Astrocyte (in vitro differentiated cells and primary cell): ENCODE measurements around the gene SLC16A12. TPM values are rescaled to one million over a fixed set of nuclear protein-coding genes. Genes with fewer than 3 reads are reported as not detected.

ENCODE experiments used
- DNase-seq: peaks from one replicate; pipeline ENCODE4 v3.0.0-alpha.2; 2010; ENCODE audit warnings: low read depth
- FAIRE-seq: peaks from 2 replicates; lab custom pipeline; 2011; peaks lifted over from hg19 to GRCh38; lab: Jason Lieb, UNC
- H2AFZ ChIP-seq: 2 replicates; pipeline ENCODE4 v1.6.0; 2012; ENCODE audit warnings: low read depth, low read length, inconsistent platforms
- H3K27ac ChIP-seq: 2 replicates; pipeline ENCODE4 v1.5.1; 2011; ENCODE audit warnings: low read depth, low read length, inconsistent platforms
- H3K27me3 ChIP-seq: 2 replicates; pipeline ENCODE4 v1.6.0; 2011; ENCODE audit warnings: low read length, inconsistent platforms; ENCODE audit not compliant: insufficient read depth
- H3K36me3 ChIP-seq: 2 replicates; pipeline ENCODE4 v1.5.1; 2011; ENCODE audit warnings: low read length, inconsistent platforms; ENCODE audit not compliant: insufficient read depth
- H3K4me1 ChIP-seq: 2 replicates; pipeline ENCODE4 v1.5.1; 2011; ENCODE audit warnings: low read length, inconsistent platforms; ENCODE audit not compliant: insufficient read depth
- H3K4me2 ChIP-seq: 2 replicates; pipeline ENCODE4 v1.6.0; 2012; ENCODE audit warnings: low read length, inconsistent platforms
- H3K4me3 ChIP-seq: 2 replicates; pipeline ENCODE4 v1.5.1; 2011; ENCODE audit warnings: low read depth, mild to moderate bottlenecking, low read length, inconsistent platforms; ENCODE audit not compliant: insufficient read depth
- H3K79me2 ChIP-seq: 2 replicates; pipeline ENCODE4 v1.6.0; 2012; ENCODE audit warnings: mild to moderate bottlenecking, low read length, inconsistent platforms; ENCODE audit not compliant: insufficient read depth
- H3K9ac ChIP-seq: 2 replicates; pipeline ENCODE4 v1.6.0; 2012; ENCODE audit warnings: mild to moderate bottlenecking, low read length, inconsistent platforms
- H3K9me3 ChIP-seq: 2 replicates; pipeline ENCODE4 v1.5.1; 2012; ENCODE audit warnings: low read depth, mild to moderate bottlenecking, low read length, inconsistent platforms; ENCODE audit not compliant: insufficient read depth
- H4K20me1 ChIP-seq: 2 replicates; pipeline ENCODE4 v1.6.0; 2012; ENCODE audit warnings: low read length, inconsistent platforms; ENCODE audit not compliant: insufficient read depth
- H3K27ac Mint-ChIP-seq: one replicate; pipeline ENCODE4 v1.8.0; 2021; ENCODE audit warnings: mild to moderate bottlenecking, mixed read lengths; ENCODE audit not compliant: unreplicated experiment
- H3K27me3 Mint-ChIP-seq: one replicate; pipeline ENCODE4 v1.8.0; 2021; ENCODE audit warnings: low read depth, mixed read lengths; ENCODE audit not compliant: unreplicated experiment
- H3K36me3 Mint-ChIP-seq: one replicate; pipeline ENCODE4 v1.8.0; 2021; ENCODE audit warnings: low read depth, mixed read lengths; ENCODE audit not compliant: unreplicated experiment
- H3K4me1 Mint-ChIP-seq: one replicate; pipeline ENCODE4 v1.8.0; 2021; ENCODE audit warnings: low read depth, mixed read lengths; ENCODE audit not compliant: unreplicated experiment
- H3K4me3 Mint-ChIP-seq: one replicate; pipeline ENCODE4 v1.8.0; 2021; ENCODE audit warnings: mild to moderate bottlenecking, moderate library complexity, mixed read lengths; ENCODE audit not compliant: unreplicated experiment
- H3K9me3 Mint-ChIP-seq: one replicate; pipeline ENCODE4 v1.8.0; 2021; ENCODE audit warnings: mild to moderate bottlenecking, mixed read lengths; ENCODE audit not compliant: unreplicated experiment
- EZH2 ChIP-seq: IDR thresholded peaks from 2 replicates; pipeline ENCODE4 v1.6.1; 2012; ENCODE audit warnings: mild to moderate bottlenecking, low read length, inconsistent platforms; ENCODE audit not compliant: insufficient read depth
- total RNA-seq: library from RNA; stranded (reverse); gene quantifications from 2 replicates; pipeline ENCODE4 v1.2.1, GENCODE V29; 2021
- TF ChIP-seq, protein P1 (sequence below): IDR thresholded peaks from 2 replicates; pipeline ENCODE4 v1.5.1; 2011; ENCODE audit warnings: low read depth, mild to moderate bottlenecking, inconsistent platforms, low read length, moderate library complexity; ENCODE audit not compliant: insufficient read depth

Gene SLC16A12
- total RNA-seq, 1 donor from 2014 or later: 0.59 TPM

DNA sequence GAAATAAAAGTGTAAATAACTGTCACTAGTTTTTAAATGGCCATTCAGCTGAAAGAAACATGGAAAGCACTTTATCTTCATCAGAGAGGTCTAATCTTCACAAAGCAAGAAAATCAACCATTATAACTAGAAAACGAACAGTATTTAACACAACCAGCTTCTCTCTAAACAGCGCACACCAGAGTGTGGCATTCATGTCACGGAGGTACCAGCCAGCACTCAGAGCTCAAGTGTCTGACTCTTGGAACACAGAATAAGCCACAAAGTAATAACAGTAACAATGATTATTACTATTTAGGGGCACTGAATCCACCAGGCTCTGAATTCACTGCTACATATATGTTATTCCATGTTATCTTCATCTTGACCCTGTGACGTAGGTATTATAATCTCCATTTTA is 60.9 kb downstream of the SLC16A12 start:
- Histone ChIP-seq H3K27ac (no peak overlapping the region), H3K9me3 (no peaks in the 10 kb centered on the region), H3K4me2 (no peak overlapping the region), H3K79me2 (no peaks in the 10 kb centered on the region), H3K27me3 (no peaks in the 10 kb centered on the region), H3K36me3 (no peaks in the 10 kb centered on the region), H4K20me1 (no peaks in the 10 kb centered on the region), H3K9ac (no peak overlapping the region), H3K4me1 (peaks cover 33% of the 10 kb centered on the region), H3K4me3 (no peak overlapping the region), H2AFZ (no peak overlapping the region)
- Mint-ChIP-seq H3K4me1 (peaks cover 28% of the 10 kb centered on the region), H3K4me3 (no peak overlapping the region), H3K27me3 (peaks cover 2% of the 10 kb centered on the region), H3K36me3 (no peaks in the 10 kb centered on the region), H3K27ac (no peak overlapping the region), H3K9me3 (no peaks in the 10 kb centered on the region)
- FAIRE-seq: no peak
- DNase-seq: no peak
- TF ChIP-seq, protein P1, sequence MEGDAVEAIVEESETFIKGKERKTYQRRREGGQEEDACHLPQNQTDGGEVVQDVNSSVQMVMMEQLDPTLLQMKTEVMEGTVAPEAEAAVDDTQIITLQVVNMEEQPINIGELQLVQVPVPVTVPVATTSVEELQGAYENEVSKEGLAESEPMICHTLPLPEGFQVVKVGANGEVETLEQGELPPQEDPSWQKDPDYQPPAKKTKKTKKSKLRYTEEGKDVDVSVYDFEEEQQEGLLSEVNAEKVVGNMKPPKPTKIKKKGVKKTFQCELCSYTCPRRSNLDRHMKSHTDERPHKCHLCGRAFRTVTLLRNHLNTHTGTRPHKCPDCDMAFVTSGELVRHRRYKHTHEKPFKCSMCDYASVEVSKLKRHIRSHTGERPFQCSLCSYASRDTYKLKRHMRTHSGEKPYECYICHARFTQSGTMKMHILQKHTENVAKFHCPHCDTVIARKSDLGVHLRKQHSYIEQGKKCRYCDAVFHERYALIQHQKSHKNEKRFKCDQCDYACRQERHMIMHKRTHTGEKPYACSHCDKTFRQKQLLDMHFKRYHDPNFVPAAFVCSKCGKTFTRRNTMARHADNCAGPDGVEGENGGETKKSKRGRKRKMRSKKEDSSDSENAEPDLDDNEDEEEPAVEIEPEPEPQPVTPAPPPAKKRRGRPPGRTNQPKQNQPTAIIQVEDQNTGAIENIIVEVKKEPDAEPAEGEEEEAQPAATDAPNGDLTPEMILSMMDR: no peak
- TF ChIP-seq EZH2: no peak

DNA sequence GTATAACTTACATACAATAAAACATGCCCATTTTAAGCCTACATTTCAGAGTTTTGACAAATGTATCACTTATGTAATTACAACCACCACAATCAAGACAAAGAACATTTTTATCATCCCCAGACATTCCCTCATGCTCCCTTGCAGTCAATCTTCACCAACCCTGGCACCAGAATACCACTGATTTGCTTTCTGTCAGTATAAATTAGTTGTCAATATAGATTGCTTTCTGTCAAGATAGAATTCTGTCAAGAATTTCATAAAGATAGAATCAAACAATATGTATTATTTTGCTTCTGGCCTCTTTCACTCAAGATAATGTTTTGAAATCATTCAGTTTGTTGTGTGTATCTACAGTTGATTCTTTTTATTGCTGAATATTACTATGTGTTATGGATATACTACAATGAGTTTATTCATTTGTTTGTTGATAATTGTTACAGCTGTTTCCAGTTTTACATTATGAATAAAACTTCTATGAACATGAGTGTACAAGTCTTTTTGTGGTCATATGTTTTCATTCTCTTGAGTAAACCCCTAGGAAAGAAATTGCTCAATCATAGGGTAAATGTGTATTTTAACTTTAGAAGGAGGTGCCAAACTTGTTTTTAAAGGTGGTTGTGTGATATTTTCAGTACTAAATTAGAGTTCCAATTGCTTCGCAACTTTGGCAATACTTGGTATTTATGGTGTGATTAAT is 64.1 kb downstream of the SLC16A12 start:
- Histone ChIP-seq H3K36me3 (no peaks in the 10 kb centered on the region), H3K9me3 (no peaks in the 10 kb centered on the region), H3K27ac (no peak overlapping the region), H3K27me3 (no peaks in the 10 kb centered on the region), H4K20me1 (no peaks in the 10 kb centered on the region), H3K4me2 (no peak overlapping the region), H3K9ac (no peak overlapping the region), H2AFZ (no peak overlapping the region), H3K79me2 (no peaks in the 10 kb centered on the region), H3K4me3 (no peak overlapping the region), H3K4me1 (peaks cover 10% of the 10 kb centered on the region)
- Mint-ChIP-seq H3K4me3 (no peak overlapping the region), H3K9me3 (no peaks in the 10 kb centered on the region), H3K36me3 (no peaks in the 10 kb centered on the region), H3K27me3 (peaks cover 2% of the 10 kb centered on the region), H3K27ac (no peak overlapping the region), H3K4me1 (peaks cover 19% of the 10 kb centered on the region)
- TF ChIP-seq EZH2: no peak
- TF ChIP-seq, protein P1: no peak
- DNase-seq: no peak
- peak; percentile 81 for FAIRE-seq

GRCh38 chr10:89470628-89471027 is 64.8 kb downstream of the SLC16A12 start:
- H3K27me3 ChIP-seq: no peaks in the 10 kb centered on the region
- no peaks in the 10 kb centered on the region for H3K36me3 ChIP-seq
- no peaks in the 10 kb centered on the region for H3K9me3 Mint-ChIP-seq
- H3K27ac ChIP-seq: no peak overlapping the region
- no peak overlapping the region for H2AFZ ChIP-seq
- H3K4me3 ChIP-seq: no peak overlapping the region
- H4K20me1 ChIP-seq: no peaks in the 10 kb centered on the region
- H3K27me3 Mint-ChIP-seq: peaks cover 2% of the 10 kb centered on the region
- H3K9me3 ChIP-seq: no peaks in the 10 kb centered on the region
- H3K27ac Mint-ChIP-seq: no peak overlapping the region
- TF ChIP-seq, protein P1: no peak
- TF ChIP-seq EZH2: no peak
- DNase-seq (no peak), FAIRE-seq (no peak)
- H3K4me3 Mint-ChIP-seq: no peak overlapping the region
- H3K36me3 Mint-ChIP-seq: no peaks in the 10 kb centered on the region
- peaks cover 19% of the 10 kb centered on the region for H3K4me1 Mint-ChIP-seq
- H3K79me2 ChIP-seq: no peaks in the 10 kb centered on the region
- peaks cover 4% of the 10 kb centered on the region for H3K4me1 ChIP-seq
- H3K9ac ChIP-seq: no peak overlapping the region
- no peak overlapping the region for H3K4me2 ChIP-seq
